Thyroid gland (tissue), 4 donors: ENCODE results near the gene FGFBP2. TPM values are rescaled to one million over a fixed set of nuclear protein-coding genes. Genes with fewer than 3 reads are reported as not detected.

Experiments used
- DNase-seq, 2 donors: peaks; one replicate each; pipeline ENCODE4 v3.0.0-alpha.2; 2019
- H3K27ac ChIP-seq, 3 donors: fragments of 200-600 bp; sonication (generic); 1 replicate in 2 of 3; 2 replicates in 1 of 3; pipeline ENCODE4 v1.5.1; 2016 to 2019; ENCODE audit warnings: mild to moderate bottlenecking in 1 of 3, moderate library complexity in 1 of 3
- H3K27me3 ChIP-seq: fragments of 200-600 bp; sonication (generic); one replicate; pipeline ENCODE4 v1.5.1; 2019
- H3K36me3 ChIP-seq, 2 donors: fragments of 200-600 bp; sonication (generic); one replicate each; pipeline ENCODE4 v1.5.1; 2016 to 2019
- H3K4me1 ChIP-seq, 2 donors: fragments of 200-600 bp; sonication (generic); one replicate each; pipeline ENCODE4 v1.5.1; 2017 to 2019
- H3K4me3 ChIP-seq, 3 donors: fragments of 200-600 bp; sonication (generic); replicated peaks in 1 of 3; 1 replicate in 2 of 3; 2 replicates in 1 of 3; pipeline ENCODE4 v1.5.1; 2016; ENCODE audit warnings: mild to moderate bottlenecking in 1 of 3
- H3K9me3 ChIP-seq: fragments of 200-600 bp; sonication (generic); one replicate; pipeline ENCODE4 v1.5.1; 2017
- CTCF ChIP-seq, 6 experiments: fragments of 200-600 bp in 3 of 6; fragments of 450-650 bp in 3 of 6; sonication (generic) in 3 of 6; IDR thresholded peaks; one replicate each; pipeline ENCODE4 v1.5.1; 2016 to 2019; ENCODE audit warnings: antibody characterized with exemption in 6 of 6, mild to moderate bottlenecking in 2 of 6, inconsistent platforms in 1 of 6, moderate library complexity in 1 of 6
- POLR2A ChIP-seq, 2 donors: fragments of 450-650 bp; IDR thresholded peaks; one replicate each; pipeline ENCODE4 v1.6.1; 2017; ENCODE audit warnings: antibody characterized with exemption in 2 of 2, mild to moderate bottlenecking in 2 of 2, moderate library complexity in 1 of 2
- WGBS, 2 donors: methylation state at CpG; one replicate each; pipeline ENCODE4 v1.1.5; 2017; 5-methylcytosine and 5-hydroxymethylcytosine counted together
- intact Hi-C: fragments of 100-400 bp; cut with DNase I; formaldehyde crosslinking; loops from one replicate; pipeline ENCODE4 v1.15.1; 2023
- total RNA-seq, 4 donors: library from RNA; depleted of rRNA; stranded (reverse); fragments of >200 nt; gene quantifications; one replicate each; pipeline ENCODE4 v1.2.3, GENCODE V29; 2016

Gene FGFBP2
- total RNA-seq, 4 donors from 2014 or later, result 0.67 to 3.7 (median 0.92) TPM

GRCh38 chr4:15936495-15936894 is 26.5 kb downstream of the FGFBP2 start:
- WGBS, 2 donors, result 23 to 30% methylated on average over 4 of the region's 4 CpGs
- Histone ChIP-seq H3K27ac (no peak overlapping the region), H3K4me1 (peaks cover 17 to 26% of the 10 kb centered on the region in 2 donors), H3K36me3 (no peaks in the 10 kb centered on the region), H3K9me3 (no peaks in the 10 kb centered on the region), H3K4me3 (no peak overlapping the region), H3K27me3 (no peaks in the 10 kb centered on the region)
- peak; percentile 59 for DNase-seq
- intact Hi-C loops, result no loop called here
- TF ChIP-seq POLR2A (IDR thresholded peaks at IDR 0.05) (no peak), CTCF (IDR thresholded peaks at IDR 0.05) (no peak)

GRCh38 chr4:15935504-15936402 is 27.2 kb downstream of the FGFBP2 start:
- Histone ChIP-seq H3K9me3 (no peaks in the 10 kb centered on the region), H3K4me3 (no peak overlapping the region), H3K4me1 (peaks cover 17 to 26% of the 10 kb centered on the region in 2 donors), H3K27ac (no peak overlapping the region), H3K36me3 (no peaks in the 10 kb centered on the region), H3K27me3 (no peaks in the 10 kb centered on the region)
- TF ChIP-seq CTCF (IDR thresholded peaks at IDR 0.05) (no peak), POLR2A (IDR thresholded peaks at IDR 0.05) (no peak)
- no peak for DNase-seq
- intact Hi-C loops, result no loop called here
- 62 to 64% methylated on average over 9 to 10 of the region's 10 CpGs for WGBS, 2 donors

- Histone ChIP-seq H3K27me3 (no peaks in the 10 kb centered on the region), H3K4me1 (peaks cover 17 to 26% of the 10 kb centered on the region in 2 donors), H3K27ac (no peak overlapping the region), H3K9me3 (no peaks in the 10 kb centered on the region), H3K4me3 (no peak overlapping the region), H3K36me3 (no peaks in the 10 kb centered on the region)
- 91% methylated on average over 3 of the region's 3 CpGs for WGBS, 2 donors
- no peak for TF ChIP-seq POLR2A (IDR thresholded peaks at IDR 0.05)
- TF ChIP-seq CTCF (IDR thresholded peaks at IDR 0.05), result no peak
- intact Hi-C loops, result no loop called here
- no peak for DNase-seq
These were observed 28.7 kb downstream of the FGFBP2 start for GRCh38 chr4:15934259-15934658.

- 96 to 98% methylated on average over 5 of the region's 5 CpGs for WGBS, 2 donors
- Histone ChIP-seq H3K27me3 (no peaks in the 10 kb centered on the region), H3K36me3 (no peaks in the 10 kb centered on the region), H3K4me3 (no peak overlapping the region), H3K4me1 (peaks cover 7 to 9% of the 10 kb centered on the region in 2 donors), H3K9me3 (no peaks in the 10 kb centered on the region), H3K27ac (no peak overlapping the region)
- intact Hi-C loops, result no loop called here
- TF ChIP-seq CTCF (IDR thresholded peaks at IDR 0.05) (no peak), POLR2A (IDR thresholded peaks at IDR 0.05) (no peak)
- no peak for DNase-seq
These were observed 31.3 kb downstream of the FGFBP2 start for GRCh38 chr4:15931451-15932210.

DNA sequence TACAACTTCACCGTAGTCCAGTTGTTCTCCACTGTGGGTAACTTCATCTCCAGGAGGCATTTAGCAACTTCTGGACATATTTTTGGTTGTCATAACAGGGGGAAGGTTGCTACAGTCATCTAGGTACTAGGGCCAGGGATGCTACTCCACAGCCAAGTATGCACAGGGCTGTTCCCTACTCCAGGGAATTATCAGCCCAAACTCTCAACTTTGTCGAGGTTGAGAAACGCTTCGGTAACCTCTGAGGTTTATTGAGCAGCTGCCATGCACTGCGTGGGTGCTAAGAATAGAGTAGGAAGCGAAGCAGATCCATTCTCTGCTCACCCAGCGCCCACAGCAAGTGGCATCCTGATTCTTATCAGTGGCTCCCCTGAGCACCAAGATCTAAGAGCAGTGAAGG is 32.7 kb downstream of the FGFBP2 start:
- no peak overlapping the region for H3K27ac ChIP-seq
- H3K27me3 ChIP-seq, result no peaks in the 10 kb centered on the region
- intact Hi-C loops, result no loop called here
- no peak overlapping the region for H3K4me3 ChIP-seq
- TF ChIP-seq CTCF (IDR thresholded peaks at IDR 0.05), result no peak
- no peak for TF ChIP-seq POLR2A (IDR thresholded peaks at IDR 0.05)
- no peaks in the 10 kb centered on the region for H3K36me3 ChIP-seq
- DNase-seq, result peak in 1 of 2 donors; percentile 34
- WGBS, 2 donors, result 62 to 74% methylated on average over 5 to 7 of the region's 7 CpGs
- no peaks in the 10 kb centered on the region for H3K9me3 ChIP-seq
- H3K4me1 ChIP-seq, result no peaks in the 10 kb centered on the region
